ENCODE data around the gene FZR1.
"Not testable (repeated sequence)": the region's sequence is repeated elsewhere in the genome, so short reads cannot be mapped to it uniquely, and the experiment has no call there.

FZR1 gene

DNA sequence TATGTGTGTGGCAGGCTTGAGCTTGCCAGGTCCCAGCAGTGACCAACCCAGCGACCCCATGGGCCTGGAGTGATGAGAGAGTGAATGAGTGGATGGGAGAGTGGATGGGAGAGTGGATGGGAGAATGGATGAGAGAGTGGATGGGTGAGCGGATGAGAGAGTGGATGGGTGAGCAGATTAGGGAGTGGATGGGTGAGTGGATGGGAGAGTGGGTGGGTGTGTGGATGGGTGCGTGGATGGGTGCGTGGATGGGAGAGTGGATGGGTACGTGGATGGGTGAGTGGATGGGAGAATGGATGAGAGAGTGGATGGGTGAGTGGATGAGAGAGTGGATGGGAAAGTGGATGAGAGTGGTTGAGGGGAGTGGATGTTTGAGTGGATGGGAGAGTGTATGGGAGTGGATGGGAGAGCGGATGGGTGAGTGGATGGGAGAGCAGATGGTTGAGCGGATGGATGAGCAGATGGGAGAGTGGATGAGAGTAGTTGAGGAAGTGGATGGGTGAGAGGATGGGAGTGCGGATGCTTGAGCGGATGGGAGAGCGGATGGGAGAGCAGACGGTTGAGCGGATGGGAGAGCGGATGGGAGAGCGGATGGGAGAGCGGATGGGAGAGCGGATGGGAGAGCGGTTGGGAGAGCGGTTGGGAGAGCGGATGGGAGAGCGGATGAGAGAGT lies 22.6 kb downstream of the FZR1 start:
- Histone ChIP-seq H3K27ac (no peak overlapping the region), H3K36me3 (ENCODE audit: insufficient read depth) (no peaks in the 10 kb centered on the region), H3K4me2 (no peak overlapping the region), H2AFZ (ENCODE audit: low read depth) (no peak overlapping the region), H3K27me3 (ENCODE audit: insufficient read depth, low read depth) (no peaks in the 10 kb centered on the region), H3K4me3 (IDR thresholded peaks at IDR 0.05; ENCODE audit: insufficient read depth, low read depth, low read length) (no peak overlapping the region), H3K4me1 (ENCODE audit: low read depth, poor library complexity, severe bottlenecking) (no peaks in the 10 kb centered on the region), H3K79me2 (ENCODE audit: insufficient read depth, low read depth) (no peaks in the 10 kb centered on the region), H4K20me1 (ENCODE audit: insufficient read depth) (no peaks in the 10 kb centered on the region), H3K9ac (no peak overlapping the region)
- TF ChIP-seq, protein P1, sequence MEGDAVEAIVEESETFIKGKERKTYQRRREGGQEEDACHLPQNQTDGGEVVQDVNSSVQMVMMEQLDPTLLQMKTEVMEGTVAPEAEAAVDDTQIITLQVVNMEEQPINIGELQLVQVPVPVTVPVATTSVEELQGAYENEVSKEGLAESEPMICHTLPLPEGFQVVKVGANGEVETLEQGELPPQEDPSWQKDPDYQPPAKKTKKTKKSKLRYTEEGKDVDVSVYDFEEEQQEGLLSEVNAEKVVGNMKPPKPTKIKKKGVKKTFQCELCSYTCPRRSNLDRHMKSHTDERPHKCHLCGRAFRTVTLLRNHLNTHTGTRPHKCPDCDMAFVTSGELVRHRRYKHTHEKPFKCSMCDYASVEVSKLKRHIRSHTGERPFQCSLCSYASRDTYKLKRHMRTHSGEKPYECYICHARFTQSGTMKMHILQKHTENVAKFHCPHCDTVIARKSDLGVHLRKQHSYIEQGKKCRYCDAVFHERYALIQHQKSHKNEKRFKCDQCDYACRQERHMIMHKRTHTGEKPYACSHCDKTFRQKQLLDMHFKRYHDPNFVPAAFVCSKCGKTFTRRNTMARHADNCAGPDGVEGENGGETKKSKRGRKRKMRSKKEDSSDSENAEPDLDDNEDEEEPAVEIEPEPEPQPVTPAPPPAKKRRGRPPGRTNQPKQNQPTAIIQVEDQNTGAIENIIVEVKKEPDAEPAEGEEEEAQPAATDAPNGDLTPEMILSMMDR (conservative IDR thresholded peaks at IDR 0.05; ENCODE audit: low read depth, low read length), result no peak

DNA sequence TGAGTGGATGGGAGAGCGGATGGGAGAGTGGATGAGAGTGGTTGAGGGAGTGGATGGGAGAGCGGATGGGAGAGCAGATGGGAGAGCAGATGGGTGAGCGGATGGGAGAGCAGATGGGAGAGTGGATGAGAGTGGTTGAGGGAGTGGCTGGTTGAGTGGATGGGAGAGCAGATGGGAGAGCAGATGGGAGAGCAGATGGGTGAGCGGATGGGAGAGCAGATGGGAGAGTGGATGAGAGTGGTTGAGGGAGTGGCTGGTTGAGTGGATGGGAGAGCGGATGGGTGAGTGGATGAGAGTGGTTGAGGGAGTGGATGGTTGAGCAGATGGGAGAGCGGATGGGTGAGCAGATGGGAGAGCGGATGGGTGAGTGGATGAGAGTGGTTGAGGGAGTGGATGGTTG lies 23.2 kb downstream of the FZR1 start:
- H3K27me3 ChIP-seq (ENCODE audit: insufficient read depth, low read depth); H3K79me2 ChIP-seq (ENCODE audit: insufficient read depth, low read depth); H3K36me3 ChIP-seq (ENCODE audit: insufficient read depth); H3K4me1 ChIP-seq (ENCODE audit: low read depth, poor library complexity, severe bottlenecking); H3K9ac ChIP-seq; H3K4me3 ChIP-seq (IDR thresholded peaks at IDR 0.05; ENCODE audit: insufficient read depth, low read depth, low read length); H3K4me2 ChIP-seq; H3K27ac ChIP-seq; H4K20me1 ChIP-seq (ENCODE audit: insufficient read depth); H2AFZ ChIP-seq (ENCODE audit: low read depth): not testable (repeated sequence)

DNA sequence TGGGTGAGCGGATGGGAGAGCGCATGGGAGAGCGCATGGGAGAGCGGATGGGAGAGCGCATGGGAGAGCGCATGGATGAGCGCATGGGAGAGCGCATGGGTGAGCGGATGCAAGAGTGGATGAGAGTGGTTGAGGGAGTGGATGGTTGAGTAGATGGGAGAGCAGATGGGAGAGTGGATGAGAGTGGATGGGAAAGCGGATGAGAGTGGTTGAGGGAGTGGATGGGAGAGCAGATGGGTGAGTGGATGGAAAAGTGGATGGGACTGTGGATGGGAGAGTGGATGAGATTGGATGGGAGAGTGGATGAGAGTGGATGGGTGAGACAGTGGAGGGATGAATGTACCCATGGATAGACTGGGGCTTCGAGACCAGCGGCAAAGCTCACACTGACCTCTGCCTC lies 24.3 kb downstream of the FZR1 start:
- no peaks in the 10 kb centered on the region for H3K36me3 ChIP-seq (ENCODE audit: insufficient read depth)
- H3K4me3 ChIP-seq (IDR thresholded peaks at IDR 0.05; ENCODE audit: insufficient read depth, low read depth, low read length), result no peak overlapping the region
- H3K27ac ChIP-seq, result no peak overlapping the region
- H4K20me1 ChIP-seq (ENCODE audit: insufficient read depth), result no peaks in the 10 kb centered on the region
- H3K4me1 ChIP-seq (ENCODE audit: low read depth, poor library complexity, severe bottlenecking), result no peaks in the 10 kb centered on the region
- no peak overlapping the region for H3K4me2 ChIP-seq
- H3K9ac ChIP-seq, result no peak overlapping the region
- H2AFZ ChIP-seq (ENCODE audit: low read depth), result no peak overlapping the region
- no peaks in the 10 kb centered on the region for H3K79me2 ChIP-seq (ENCODE audit: insufficient read depth, low read depth)
- no peaks in the 10 kb centered on the region for H3K27me3 ChIP-seq (ENCODE audit: insufficient read depth, low read depth)
- TF ChIP-seq, protein P1 (conservative IDR thresholded peaks at IDR 0.05; ENCODE audit: low read depth, low read length), result no peak

DNA sequence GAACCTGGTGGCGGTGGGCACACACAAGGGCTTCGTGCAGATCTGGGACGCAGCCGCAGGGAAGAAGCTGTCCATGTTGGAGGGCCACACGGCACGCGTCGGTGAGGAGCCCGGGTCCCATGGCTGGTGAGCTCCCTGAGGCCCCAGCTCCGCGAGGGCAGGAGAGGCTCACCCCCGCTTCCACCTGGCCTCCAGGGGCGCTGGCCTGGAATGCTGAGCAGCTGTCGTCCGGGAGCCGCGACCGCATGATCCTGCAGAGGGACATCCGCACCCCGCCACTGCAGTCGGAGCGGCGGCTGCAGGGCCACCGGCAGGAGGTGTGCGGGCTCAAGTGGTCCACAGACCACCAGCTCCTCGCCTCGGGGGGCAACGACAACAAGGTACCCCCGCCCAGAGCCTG lies 25.6 kb downstream of the FZR1 start:
- no peak overlapping the region for H3K4me3 ChIP-seq (IDR thresholded peaks at IDR 0.05; ENCODE audit: insufficient read depth, low read depth, low read length)
- H2AFZ ChIP-seq (ENCODE audit: low read depth), result no peak overlapping the region
- no peaks in the 10 kb centered on the region for H3K79me2 ChIP-seq (ENCODE audit: insufficient read depth, low read depth)
- no peaks in the 10 kb centered on the region for H3K4me1 ChIP-seq (ENCODE audit: low read depth, poor library complexity, severe bottlenecking)
- no peak overlapping the region for H3K4me2 ChIP-seq
- H3K27me3 ChIP-seq (ENCODE audit: insufficient read depth, low read depth), result no peaks in the 10 kb centered on the region
- H4K20me1 ChIP-seq (ENCODE audit: insufficient read depth), result no peaks in the 10 kb centered on the region
- TF ChIP-seq, protein P1 (conservative IDR thresholded peaks at IDR 0.05; ENCODE audit: low read depth, low read length), result no peak
- no peaks in the 10 kb centered on the region for H3K36me3 ChIP-seq (ENCODE audit: insufficient read depth)
- no peak overlapping the region for H3K9ac ChIP-seq
- no peak overlapping the region for H3K27ac ChIP-seq

DNA sequence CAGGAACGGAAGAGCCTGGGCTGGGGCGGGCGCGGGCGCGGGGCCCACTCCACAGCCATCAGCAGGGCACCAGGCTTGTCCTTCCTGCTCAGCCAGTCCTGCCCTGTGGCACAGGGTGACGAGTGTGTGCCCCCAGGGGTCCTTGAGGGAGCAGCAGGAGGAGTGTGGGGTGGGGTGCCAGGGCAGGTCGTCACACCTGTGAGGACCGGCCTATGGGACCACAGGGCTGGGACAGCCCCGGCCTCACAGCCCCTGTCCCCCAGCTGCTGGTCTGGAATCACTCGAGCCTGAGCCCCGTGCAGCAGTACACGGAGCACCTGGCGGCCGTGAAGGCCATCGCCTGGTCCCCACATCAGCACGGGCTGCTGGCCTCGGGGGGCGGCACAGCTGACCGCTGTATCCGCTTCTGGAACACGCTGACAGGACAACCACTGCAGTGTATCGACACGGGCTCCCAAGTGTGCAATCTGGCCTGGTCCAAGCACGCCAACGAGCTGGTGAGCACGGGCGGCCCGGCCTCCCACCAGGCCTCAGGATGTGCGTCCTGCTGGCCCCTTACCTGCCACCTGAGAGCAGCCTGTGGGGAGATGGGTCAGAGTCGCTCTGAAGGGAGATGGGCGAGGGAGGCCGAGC lies 26.2 kb downstream of the FZR1 start:
- no peaks in the 10 kb centered on the region for H3K36me3 ChIP-seq (ENCODE audit: insufficient read depth)
- no peak overlapping the region for H2AFZ ChIP-seq (ENCODE audit: low read depth)
- H3K4me1 ChIP-seq (ENCODE audit: low read depth, poor library complexity, severe bottlenecking), result no peaks in the 10 kb centered on the region
- no peak overlapping the region for H3K4me2 ChIP-seq
- H4K20me1 ChIP-seq (ENCODE audit: insufficient read depth), result no peaks in the 10 kb centered on the region
- H3K4me3 ChIP-seq (IDR thresholded peaks at IDR 0.05; ENCODE audit: insufficient read depth, low read depth, low read length), result no peak overlapping the region
- no peak overlapping the region for H3K9ac ChIP-seq
- no peaks in the 10 kb centered on the region for H3K27me3 ChIP-seq (ENCODE audit: insufficient read depth, low read depth)
- no peaks in the 10 kb centered on the region for H3K79me2 ChIP-seq (ENCODE audit: insufficient read depth, low read depth)
- TF ChIP-seq, protein P1 (conservative IDR thresholded peaks at IDR 0.05; ENCODE audit: low read depth, low read length), result no peak
- H3K27ac ChIP-seq, result no peak overlapping the region

All from KMS-11 (cell line).